Central memory CD8-positive, alpha-beta T cell (primary cell): ENCODE results near the gene VPS4A.
"Not testable (repeated sequence)": the region's sequence is repeated elsewhere in the genome, so short reads cannot be mapped to it uniquely, and the experiment has no call there.

ENCODE experiments used
- ATAC-seq: fragments of 150-1000 bp; cut with Tn5 transposase; replicated peaks from 2 replicates; pipeline ENCODE4 v1.10.0; 2022; ENCODE audit warnings: mild to moderate bottlenecking, moderate FRiP score, moderate number of reproducible peaks; ENCODE audit not compliant: poor library complexity, severe bottlenecking; ENCODE audit errors: extremely low read depth
- DNase-seq, 2 donors: peaks; one replicate each; pipeline ENCODE4 v3.0.0; 2021; ENCODE audit warnings: low spot score in 2 of 2
- H3K27ac Mint-ChIP-seq: one replicate; pipeline ENCODE4 v1.8.0; 2022; ENCODE audit warnings: low read depth, mild to moderate bottlenecking, moderate library complexity, mixed read lengths
- H3K27me3 Mint-ChIP-seq: one replicate; pipeline ENCODE4 v1.8.0; 2022; ENCODE audit warnings: mixed read lengths
- H3K36me3 Mint-ChIP-seq: one replicate; pipeline ENCODE4 v1.8.0; 2022; ENCODE audit warnings: mild to moderate bottlenecking, moderate library complexity, mixed read lengths; ENCODE audit not compliant: insufficient read depth
- H3K4me1 Mint-ChIP-seq: one replicate; pipeline ENCODE4 v1.8.0; 2022; ENCODE audit warnings: mixed read lengths
- H3K4me3 Mint-ChIP-seq: one replicate; pipeline ENCODE4 v1.8.0; 2022; ENCODE audit warnings: mild to moderate bottlenecking, moderate library complexity, mixed read lengths
- H3K9me3 Mint-ChIP-seq: one replicate; pipeline ENCODE4 v1.8.0; 2022; ENCODE audit warnings: mixed read lengths

The VPS4A gene

GRCh38 chr16:69339289-69340094, 28.3 kb downstream of the VPS4A start, which contains the start of the genes COG8 and NIP7:
TSS of gene COG8 (minus strand) at chr16:69339564. CDS start at chr16:69339552, 12 bp downstream.
TSS of gene NIP7 (plus strand) at chr16:69339772. CDS start at chr16:69339830, 58 bp downstream.
- Mint-ChIP-seq H3K4me3 (peak within 1 kb of the TSS; percentile 98), H3K27ac (peak within 1 kb of the TSS; percentile 98), H3K36me3 (peaks cover 39% of the 10 kb centered on the region), H3K4me1 (peaks cover 43% of the 10 kb centered on the region), H3K9me3 (no peaks in the 10 kb centered on the region), H3K27me3 (no peaks in the 10 kb centered on the region)
- DNase-seq, result peak; percentile 88 to 92
- ATAC-seq, result peak; percentile 88

DNA sequence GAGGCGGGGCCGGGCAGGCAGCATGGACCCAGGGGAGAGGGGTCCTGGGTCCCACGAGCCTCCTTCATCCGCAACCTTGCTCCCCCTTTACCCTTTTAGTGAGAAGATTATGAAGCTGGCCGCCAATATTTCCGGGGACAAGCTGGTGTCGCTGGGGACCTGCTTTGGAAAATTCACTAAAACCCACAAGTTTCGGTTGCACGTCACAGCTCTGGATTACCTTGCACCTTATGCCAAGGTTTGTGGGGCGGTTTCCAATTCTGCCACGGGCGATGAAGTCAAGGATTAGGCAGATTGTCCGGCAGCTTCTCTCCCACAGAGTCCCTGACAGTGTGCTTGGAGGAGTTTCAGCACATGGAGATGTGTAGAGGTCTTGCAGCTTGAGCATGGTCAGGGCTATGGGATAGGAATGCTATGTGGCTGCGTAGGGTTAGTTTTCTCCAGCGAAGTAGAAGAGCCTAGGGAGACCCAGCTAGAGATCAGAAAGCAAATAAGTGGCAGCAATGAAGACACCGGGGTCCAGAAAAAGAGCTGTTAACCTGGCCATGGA, 29.0 kb downstream of the VPS4A start:
- Mint-ChIP-seq H3K27me3 (no peaks in the 10 kb centered on the region), H3K9me3 (no peaks in the 10 kb centered on the region), H3K4me3 (peak overlapping the region; percentile 98), H3K4me1 (peaks cover 43% of the 10 kb centered on the region), H3K27ac (peak overlapping the region; percentile 98), H3K36me3 (peaks cover 34% of the 10 kb centered on the region)
- ATAC-seq (no peak), DNase-seq (no peak)

DNA sequence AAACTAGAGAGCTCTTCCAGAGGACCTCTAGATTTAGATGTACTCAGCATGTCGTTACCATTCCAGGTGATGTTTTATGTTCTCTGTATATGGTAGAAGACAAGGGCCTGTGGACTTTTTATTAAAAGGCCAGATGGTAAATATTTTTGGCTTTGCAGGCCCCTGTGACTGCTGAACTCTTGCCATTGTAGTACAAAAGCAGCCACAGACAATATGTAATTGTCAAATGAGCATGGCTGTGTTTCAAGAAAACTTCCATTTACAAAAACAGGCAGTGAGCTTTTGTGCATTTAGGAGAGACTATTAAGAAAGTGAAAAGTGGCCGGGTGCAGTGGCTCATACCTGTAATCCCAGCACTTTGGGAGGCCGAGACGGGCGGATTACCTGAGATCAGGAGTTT, 33.0 kb downstream of the VPS4A start:
- DNase-seq (no peak), ATAC-seq (no peak)
- Mint-ChIP-seq H3K4me3 (no peak overlapping the region), H3K27me3 (no peaks in the 10 kb centered on the region), H3K4me1 (peaks cover 43% of the 10 kb centered on the region), H3K9me3 (no peaks in the 10 kb centered on the region), H3K27ac (no peak overlapping the region), H3K36me3 (peaks cover 32% of the 10 kb centered on the region)

DNA sequence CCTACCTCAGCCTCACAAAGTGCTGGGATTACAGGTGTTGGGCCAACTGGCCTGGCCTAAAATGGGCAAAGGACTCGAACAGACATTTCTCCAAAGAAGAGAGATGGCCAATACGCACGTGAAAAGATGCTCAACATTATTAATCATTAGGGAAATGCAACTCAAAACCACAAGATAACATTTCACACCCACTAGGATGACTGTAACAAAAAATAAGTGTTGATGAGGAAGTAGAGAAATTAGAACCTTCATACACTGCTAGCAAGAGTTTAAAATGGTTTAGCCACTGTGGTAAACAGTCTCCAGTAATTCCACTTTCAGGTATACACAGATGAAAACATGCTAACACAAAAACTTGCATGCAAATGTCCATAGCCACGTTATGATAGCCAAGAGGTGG, 34.8 kb downstream of the VPS4A start:
- H3K36me3 Mint-ChIP-seq, result peaks cover 25% of the 10 kb centered on the region

GRCh38 chr16:69346683-69347082, 35.5 kb downstream of the VPS4A start:
- peaks cover 18% of the 10 kb centered on the region for H3K36me3 Mint-ChIP-seq
- peaks cover 21% of the 10 kb centered on the region for H3K4me1 Mint-ChIP-seq
- no peak overlapping the region for H3K4me3 Mint-ChIP-seq
- no peaks in the 10 kb centered on the region for H3K27me3 Mint-ChIP-seq
- peak overlapping the region; percentile 76 for H3K27ac Mint-ChIP-seq
- H3K9me3 Mint-ChIP-seq, result no peaks in the 10 kb centered on the region
- ATAC-seq, result no peak
- no peak for DNase-seq

More for the DNA sequence above, 34.8 kb downstream of the VPS4A start:
- Mint-ChIP-seq H3K9me3 (no peaks in the 10 kb centered on the region), H3K27ac (no peak overlapping the region), H3K27me3 (no peaks in the 10 kb centered on the region), H3K4me3 (no peak overlapping the region), H3K4me1 (peaks cover 27% of the 10 kb centered on the region)
- peak; percentile 89 for ATAC-seq
- DNase-seq, result no peak

DNA sequence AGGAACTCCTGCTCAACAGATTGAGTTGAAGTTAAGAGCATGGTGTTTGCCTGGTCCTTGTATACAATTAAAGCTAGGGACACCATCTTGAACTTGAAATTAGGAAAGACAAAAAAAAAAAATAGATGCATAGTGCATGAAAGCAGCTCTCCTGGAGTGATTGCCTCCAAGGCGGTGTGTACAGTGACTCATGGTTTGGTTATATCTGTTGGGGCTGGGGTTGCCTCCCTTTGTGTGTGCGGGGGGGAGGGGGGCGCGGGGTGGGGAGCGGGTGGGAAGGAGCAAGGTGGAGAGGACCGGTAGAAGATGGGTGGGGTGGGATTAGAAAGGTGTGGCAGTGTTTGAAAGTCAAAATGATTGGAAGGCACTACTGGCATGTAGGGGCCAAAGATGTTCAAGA, 37.1 kb downstream of the VPS4A start:
- no peak overlapping the region for H3K27ac Mint-ChIP-seq
- H3K9me3 Mint-ChIP-seq, result no peaks in the 10 kb centered on the region
- DNase-seq (no peak), ATAC-seq (no peak)
- no peaks in the 10 kb centered on the region for H3K27me3 Mint-ChIP-seq
- H3K4me1 Mint-ChIP-seq, result peaks cover 24% of the 10 kb centered on the region
- H3K4me3 Mint-ChIP-seq, result no peak overlapping the region
- H3K36me3 Mint-ChIP-seq, result peaks cover 12% of the 10 kb centered on the region

DNA sequence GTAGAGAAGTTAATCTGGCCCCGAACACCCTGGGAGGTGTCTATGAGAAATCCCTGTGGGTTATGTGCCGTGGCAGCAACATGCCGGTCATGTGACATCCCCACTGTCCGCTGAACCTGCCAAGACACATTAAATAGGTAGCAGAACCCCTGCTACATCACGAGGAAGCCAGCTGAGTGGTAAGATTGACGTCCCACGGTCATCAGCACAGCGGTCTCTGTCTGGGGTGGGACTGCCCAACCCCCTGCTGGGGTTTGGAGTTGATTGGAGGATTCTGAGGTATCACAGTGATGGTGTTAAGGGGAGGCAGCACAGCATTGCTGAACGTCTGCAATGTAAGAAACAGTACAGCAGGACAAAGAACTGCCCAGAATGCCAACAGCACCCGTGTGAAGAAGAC, 38.4 kb downstream of the VPS4A start:
- H3K4me1 Mint-ChIP-seq, result peaks cover 25% of the 10 kb centered on the region
- H3K9me3 Mint-ChIP-seq, result no peaks in the 10 kb centered on the region
- H3K27me3 Mint-ChIP-seq, result no peaks in the 10 kb centered on the region
- H3K4me3 Mint-ChIP-seq, result no peak overlapping the region
- no peak for DNase-seq
- no peak overlapping the region for H3K27ac Mint-ChIP-seq
- H3K36me3 Mint-ChIP-seq, result peaks cover 10% of the 10 kb centered on the region
- no peak for ATAC-seq

DNA sequence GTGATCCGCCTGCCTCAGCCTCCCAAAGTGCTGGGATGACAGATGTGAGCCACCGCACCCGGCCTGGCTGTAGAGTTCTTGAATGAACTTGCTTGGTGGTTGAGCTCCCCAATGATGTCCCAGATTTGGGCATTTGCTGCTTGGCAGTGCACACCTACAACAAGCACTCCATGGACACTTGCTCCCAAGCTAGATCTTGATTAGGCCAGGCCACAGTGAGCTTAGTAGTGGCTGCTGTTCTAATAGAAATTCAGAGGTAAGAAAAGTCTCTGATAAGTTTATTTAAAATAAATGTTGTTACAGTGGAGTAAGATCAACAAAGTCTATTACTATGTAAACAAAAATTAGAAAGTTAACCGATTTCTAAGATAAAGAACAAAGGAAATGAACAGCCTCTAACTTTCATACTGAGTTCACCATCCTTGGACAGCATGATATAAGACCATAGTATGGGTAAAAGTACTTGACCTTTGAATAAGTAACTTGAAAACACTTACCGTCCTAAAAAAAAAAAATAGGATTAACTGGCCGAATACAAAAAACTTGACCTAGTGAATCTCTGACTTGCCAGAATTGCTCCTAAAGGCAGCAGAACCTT, 39.5 kb downstream of the VPS4A start:
- Mint-ChIP-seq H3K9me3 (no peaks in the 10 kb centered on the region), H3K4me3 (no peak overlapping the region), H3K27me3 (no peaks in the 10 kb centered on the region), H3K27ac (no peak overlapping the region), H3K36me3 (peaks cover 16% of the 10 kb centered on the region), H3K4me1 (peaks cover 24% of the 10 kb centered on the region)
- DNase-seq (no peak), ATAC-seq (no peak)

- Mint-ChIP-seq H3K27me3 (no peaks in the 10 kb centered on the region), H3K27ac (no peak within 1 kb of the TSS), H3K36me3 (peaks cover 23% of the 10 kb centered on the region)
Observed at GRCh38 chr16:69351309-69352027, 40.3 kb downstream of the VPS4A start, which contains the start of gene TMED6. TSS of gene TMED6 (minus strand) at chr16:69351786. CDS start at chr16:69351753, 33 bp downstream.

GRCh38 chr16:69360070-69360469, 48.9 kb downstream of the VPS4A start:
- H3K27me3 Mint-ChIP-seq, H3K4me3 Mint-ChIP-seq, ATAC-seq, H3K27ac Mint-ChIP-seq, H3K9me3 Mint-ChIP-seq, DNase-seq: not testable (repeated sequence)
- peaks cover 52% of the 10 kb centered on the region for H3K36me3 Mint-ChIP-seq
- H3K4me1 Mint-ChIP-seq, result peaks cover 14% of the 10 kb centered on the region

More at GRCh38 chr16:69351309-69352027, 40.3 kb downstream of the VPS4A start, which contains the start of gene TMED6:
- no peak for DNase-seq
- ATAC-seq, result no peak
- Mint-ChIP-seq H3K4me1 (peaks cover 16% of the 10 kb centered on the region), H3K9me3 (no peaks in the 10 kb centered on the region), H3K4me3 (no peak within 1 kb of the TSS)

- Mint-ChIP-seq H3K9me3 (no peaks in the 10 kb centered on the region), H3K27me3 (no peaks in the 10 kb centered on the region), H3K4me3 (no peak overlapping the region), H3K27ac (peak overlapping the region; percentile 29), H3K36me3 (peaks cover 54% of the 10 kb centered on the region), H3K4me1 (peaks cover 16% of the 10 kb centered on the region)
- DNase-seq (no peak), ATAC-seq (no peak)
Observed at GRCh38 chr16:69363281-69363717, 52.1 kb downstream of the VPS4A start.

DNA sequence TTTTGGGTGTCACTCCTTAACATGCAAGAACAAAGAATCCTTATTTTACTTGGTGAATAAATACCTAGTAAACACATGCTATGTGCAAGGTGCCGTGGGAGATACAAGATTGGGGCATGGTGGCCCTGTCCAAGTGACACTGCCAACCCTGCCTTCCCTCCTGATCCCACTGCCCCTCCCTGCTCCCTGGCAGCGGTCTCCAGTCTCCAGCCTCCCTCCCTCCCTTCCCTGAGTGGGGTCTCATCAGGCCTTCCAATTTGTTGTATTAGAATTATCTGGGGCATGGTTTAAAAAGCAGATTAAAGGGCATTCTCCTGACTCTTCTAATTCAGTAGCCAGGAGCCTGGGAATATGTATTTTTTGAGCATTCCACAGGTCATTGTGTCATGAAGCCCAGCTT, 52.9 kb downstream of the VPS4A start:
- Mint-ChIP-seq H3K27ac (no peak overlapping the region), H3K27me3 (no peaks in the 10 kb centered on the region), H3K9me3 (no peaks in the 10 kb centered on the region), H3K36me3 (peaks cover 56% of the 10 kb centered on the region), H3K4me1 (peaks cover 16% of the 10 kb centered on the region), H3K4me3 (no peak overlapping the region)
- ATAC-seq, result no peak
- DNase-seq, result no peak
